Hippocampal formation (tissue), 2 donors: ENCODE data around the gene OTOF.

Source experiments
- DNase-seq, 2 donors: peaks; one replicate each; lab custom pipeline; 2025; lab: John Stamatoyannopoulos, UW

OTOF gene

GRCh38 chr2:26449278-26450030 lies 28.5 kb downstream of the OTOF start:
- no peak for DNase-seq

- DNase-seq = no peak
These were observed 29.3 kb downstream of the OTOF start for GRCh38 chr2:26448651-26449050.

GRCh38 chr2:26444236-26444635 lies 33.7 kb downstream of the OTOF start:
- no peak for DNase-seq

GRCh38 chr2:26442707-26443106 lies 35.2 kb downstream of the OTOF start:
- DNase-seq = no peak

GRCh38 chr2:26442301-26442700 lies 35.6 kb downstream of the OTOF start:
- no peak for DNase-seq

GRCh38 chr2:26438926-26439325 lies 39.0 kb downstream of the OTOF start:
- no peak for DNase-seq

GRCh38 chr2:26438526-26438925 lies 39.4 kb downstream of the OTOF start:
- no peak for DNase-seq

- no peak for DNase-seq
These were observed 42.8 kb downstream of the OTOF start for GRCh38 chr2:26435106-26435505.

GRCh38 chr2:26432859-26433258 lies 45.1 kb downstream of the OTOF start:
- no peak for DNase-seq

- DNase-seq = no peak
These were observed 45.6 kb downstream of the OTOF start for GRCh38 chr2:26432363-26432762.

- DNase-seq = no peak
These were observed 47.1 kb downstream of the OTOF start for GRCh38 chr2:26430826-26431225.

GRCh38 chr2:26429779-26430578 lies 47.9 kb downstream of the OTOF start:
- DNase-seq = peak in 1 of 2 donors; percentile 4

- no peak for DNase-seq
These were observed 49.1 kb downstream of the OTOF start for GRCh38 chr2:26428846-26429245.

- no peak for DNase-seq
These were observed 53.7 kb downstream of the OTOF start for GRCh38 chr2:26424221-26424620.

- DNase-seq = no peak
These were observed 54.2 kb downstream of the OTOF start for GRCh38 chr2:26423750-26424149.

GRCh38 chr2:26422947-26423629 lies 54.8 kb downstream of the OTOF start:
- no peak for DNase-seq

GRCh38 chr2:26421961-26422360 lies 56.0 kb downstream of the OTOF start:
- DNase-seq = no peak

- no peak for DNase-seq
These were observed 63.6 kb downstream of the OTOF start for GRCh38 chr2:26414311-26414710.

- DNase-seq = no peak
These were observed 65.7 kb downstream of the OTOF start for GRCh38 chr2:26412091-26412673.

GRCh38 chr2:26411419-26411818 lies 66.5 kb downstream of the OTOF start:
- DNase-seq = no peak

GRCh38 chr2:26410764-26411243 lies 67.1 kb downstream of the OTOF start:
- no peak for DNase-seq

- no peak for DNase-seq
These were observed 68.1 kb downstream of the OTOF start for GRCh38 chr2:26409785-26410184.
